Erythroblast (primary cell): Measurements from ENCODE around the gene TMEM61.

Source experiments
- GATA1 ChIP-seq: IDR thresholded peaks from 2 replicates; pipeline ENCODE4 v1.6.1; 2011; ENCODE audit warnings: low read depth, mild to moderate bottlenecking, control low read depth, low read length, moderate library complexity
- POLR2A ChIP-seq: IDR thresholded peaks from 2 replicates; pipeline ENCODE4 v1.6.1; 2011; ENCODE audit warnings: mild to moderate bottlenecking, low read length

DNA sequence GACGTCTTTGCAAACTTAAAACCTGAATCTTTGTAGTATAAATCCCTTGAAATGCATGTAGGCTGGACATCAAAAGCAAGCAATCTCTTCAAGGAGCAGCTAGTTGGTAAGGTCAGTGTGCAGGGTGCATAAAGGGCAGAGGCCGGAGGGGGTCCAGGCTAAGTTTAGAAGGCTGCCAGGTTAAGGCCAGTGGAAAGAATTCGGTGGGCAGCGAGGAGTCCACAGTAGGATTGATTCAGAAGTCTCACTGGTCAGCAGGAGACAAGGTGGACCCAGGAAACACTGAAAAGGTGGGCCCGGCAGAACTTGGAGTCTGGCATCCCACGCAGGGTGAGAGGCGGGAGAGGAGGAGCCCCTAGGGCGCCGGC, 58.5 kb downstream of the TMEM61 start:
- TF ChIP-seq POLR2A (no peak), GATA1 (no peak)
